CD4-positive, alpha-beta T cell treated with Interleukin-1 beta for 1 hour (primary cell): ENCODE results near the gene NRM.
"Not testable (repeated sequence)": the region's sequence is repeated elsewhere in the genome, so short reads cannot be mapped to it uniquely, and the experiment has no call there.

Source experiments
- DNase-seq, 2 donors: peaks; one replicate each; pipeline ENCODE4 v3.0.0-alpha.2; 2020 to 2022

NRM gene

DNA sequence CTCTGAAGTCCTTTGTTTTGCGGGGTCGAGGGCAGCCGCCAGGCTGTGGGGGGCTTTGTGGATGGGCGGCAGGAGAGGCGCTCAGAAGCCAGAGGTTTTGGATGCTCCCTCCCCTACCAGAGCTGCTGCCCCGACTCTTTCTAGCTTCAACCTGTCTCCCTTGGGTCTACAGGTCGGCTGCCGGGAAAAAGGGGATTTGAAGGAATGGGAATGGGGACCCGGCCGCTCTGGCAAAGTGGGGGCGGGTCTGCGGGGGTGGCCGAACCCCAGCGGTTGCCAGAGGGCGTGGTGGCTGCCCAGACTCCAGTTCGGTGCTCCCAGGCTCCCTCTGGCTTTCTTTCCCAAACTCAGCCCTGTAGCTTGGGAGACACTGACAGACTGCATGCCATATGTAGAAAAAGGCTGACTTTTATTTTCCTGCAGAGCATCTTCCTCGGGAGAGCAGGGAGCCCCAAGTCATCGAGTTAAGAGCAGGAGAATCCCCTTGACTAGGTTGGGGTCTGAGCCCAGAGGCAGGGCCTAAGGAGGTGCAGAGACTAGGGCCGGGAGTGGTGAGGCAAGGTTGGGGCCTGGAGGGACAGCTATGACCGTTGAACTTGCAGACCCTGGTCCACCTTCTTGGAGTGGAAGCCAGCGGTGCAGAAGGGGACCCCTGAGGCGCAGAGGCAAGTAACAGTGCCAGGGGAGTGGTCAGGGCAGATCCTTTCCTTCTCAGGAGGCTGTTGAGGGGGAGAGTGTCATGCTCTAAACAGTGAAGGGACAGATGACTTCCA is 2.9 kb downstream of the NRM start:
- no peak for DNase-seq

- DNase-seq: peak; percentile 79 to 90
Observed at GRCh38 chr6:30686908-30687658, 3.7 kb downstream of the NRM start.

- DNase-seq: peak; percentile 82
Observed at GRCh38 chr6:30686009-30686907, 4.5 kb downstream of the NRM start, which contains the start of gene PPP1R18. PPP1R18 (minus strand) TSS chr6:30686645; CDS start chr6:30686018, 627 bp downstream.

- DNase-seq: no peak
Observed at GRCh38 chr6:30685157-30686008, 5.4 kb downstream of the NRM start.

DNA sequence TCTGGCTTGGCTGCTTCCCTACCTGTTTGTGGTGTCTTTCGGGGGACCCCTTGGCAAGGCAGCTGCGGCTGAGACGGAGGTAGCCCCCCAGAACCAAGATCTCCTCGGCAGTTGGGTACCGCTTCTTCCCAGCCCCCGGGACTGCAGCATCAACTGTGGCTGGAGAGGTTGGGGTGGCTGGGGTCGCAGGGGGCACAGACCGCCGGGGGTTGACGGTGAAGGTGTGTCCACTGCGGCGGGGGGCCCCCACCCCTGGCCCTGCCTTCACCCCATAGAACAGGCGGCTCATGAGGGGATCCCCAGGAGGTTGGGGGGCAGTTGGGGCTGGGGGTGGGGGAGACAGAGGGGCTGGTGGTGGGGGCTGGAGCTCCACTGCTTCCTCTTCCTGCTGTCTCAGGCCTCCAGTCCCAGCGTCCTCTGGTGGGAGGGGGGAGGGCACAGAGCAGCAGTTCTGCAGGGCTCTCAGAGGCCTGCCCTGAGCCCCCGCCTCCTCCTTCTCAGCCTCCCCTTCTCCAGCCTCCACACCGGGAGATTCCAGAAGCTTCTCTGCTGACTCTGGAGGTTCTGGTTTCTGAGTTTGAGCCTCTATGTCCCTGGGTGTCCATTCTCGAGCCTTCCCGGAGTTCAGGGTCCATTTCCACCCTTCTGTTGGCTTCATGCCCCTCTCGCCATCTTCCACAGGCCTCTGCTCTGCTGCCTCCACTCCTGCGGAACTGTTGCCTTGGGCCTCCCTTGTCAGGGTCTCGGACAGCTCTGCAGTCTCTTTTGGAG is 6.2 kb downstream of the NRM start:
- DNase-seq: peak; percentile 58 to 61

DNA sequence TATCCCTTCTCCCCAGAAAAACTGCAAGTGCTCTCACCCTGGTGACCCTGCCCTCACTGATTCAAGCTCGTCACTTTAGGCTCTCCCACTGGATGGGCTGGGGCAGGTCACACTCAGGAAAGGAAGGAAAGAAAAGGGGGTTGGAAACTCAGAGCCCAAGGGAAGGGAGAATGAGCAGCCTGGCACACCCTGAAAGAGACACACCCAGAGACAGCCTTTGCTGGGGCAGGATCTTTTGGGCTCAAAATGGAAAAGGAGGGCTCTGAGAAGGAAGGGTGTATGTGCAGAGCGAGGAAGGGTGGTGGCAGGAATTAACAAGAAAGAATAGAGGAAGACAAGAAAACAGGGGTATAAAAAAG is 6.8 kb downstream of the NRM start:
- DNase-seq: no peak

- no peak for DNase-seq
Observed at GRCh38 chr6:30683183-30683979, 7.4 kb downstream of the NRM start.

GRCh38 chr6:30682143-30683117 is 8.4 kb downstream of the NRM start:
- peak; percentile 88 to 92 for DNase-seq

DNA sequence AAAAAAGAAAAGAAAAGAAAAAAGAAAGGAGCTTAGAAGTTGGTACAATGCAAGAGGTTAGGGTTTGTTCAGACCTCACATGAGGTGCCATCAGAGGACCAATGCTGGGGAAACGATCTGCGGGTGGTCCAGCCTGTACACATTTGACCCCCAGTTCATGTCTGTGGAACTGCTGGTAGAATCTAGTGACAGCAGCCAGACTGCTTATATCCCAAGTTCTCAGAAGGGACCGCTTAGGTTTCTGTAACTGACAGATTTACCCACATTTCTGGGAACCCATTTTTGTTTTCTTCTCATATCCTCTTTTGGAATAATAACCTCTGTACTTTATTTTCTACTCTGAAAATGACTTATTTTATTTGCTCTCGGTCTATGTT is 9.0 kb downstream of the NRM start:
- no peak for DNase-seq

- no peak for DNase-seq
Observed at GRCh38 chr6:30679765-30680535, 10.8 kb downstream of the NRM start.

DNA sequence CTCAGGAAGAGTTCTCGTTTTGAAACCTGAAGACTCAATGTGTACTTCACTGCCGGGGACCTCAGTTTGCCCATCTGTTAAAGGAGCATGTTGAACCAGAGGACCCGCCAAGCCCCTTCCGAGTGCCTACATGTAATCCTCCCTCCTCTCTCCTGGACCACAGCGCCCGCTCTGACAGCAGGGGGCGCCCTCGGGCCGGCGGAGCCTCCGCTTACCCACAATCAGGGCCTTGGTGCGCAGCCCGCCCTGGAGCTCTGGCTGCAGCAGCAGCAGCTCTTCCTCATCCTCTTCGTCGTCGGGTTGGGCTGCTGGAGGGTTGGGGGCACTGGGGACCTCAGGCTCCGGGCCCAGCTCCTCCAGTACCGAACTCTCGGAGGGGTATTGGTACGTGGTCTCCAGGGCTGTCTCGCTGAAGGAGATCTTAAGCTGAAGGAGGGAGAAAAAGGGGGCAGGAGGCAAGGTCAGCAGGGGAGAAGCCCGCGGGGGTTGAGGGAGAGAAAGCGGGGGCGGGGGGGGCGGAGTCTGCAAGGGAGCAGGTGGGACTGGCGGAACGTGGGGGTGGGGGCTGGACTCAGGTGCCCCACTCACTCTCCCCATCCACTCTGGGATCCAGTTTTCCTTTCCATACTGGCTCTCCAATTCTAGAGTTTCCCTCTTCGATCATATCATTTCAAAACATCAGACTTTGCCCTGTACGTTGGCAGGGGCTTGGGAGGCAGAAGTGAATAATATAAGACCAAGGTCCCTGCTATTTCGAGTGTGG is 11.6 kb downstream of the NRM start:
- DNase-seq: peak; percentile 91 to 92

DNA sequence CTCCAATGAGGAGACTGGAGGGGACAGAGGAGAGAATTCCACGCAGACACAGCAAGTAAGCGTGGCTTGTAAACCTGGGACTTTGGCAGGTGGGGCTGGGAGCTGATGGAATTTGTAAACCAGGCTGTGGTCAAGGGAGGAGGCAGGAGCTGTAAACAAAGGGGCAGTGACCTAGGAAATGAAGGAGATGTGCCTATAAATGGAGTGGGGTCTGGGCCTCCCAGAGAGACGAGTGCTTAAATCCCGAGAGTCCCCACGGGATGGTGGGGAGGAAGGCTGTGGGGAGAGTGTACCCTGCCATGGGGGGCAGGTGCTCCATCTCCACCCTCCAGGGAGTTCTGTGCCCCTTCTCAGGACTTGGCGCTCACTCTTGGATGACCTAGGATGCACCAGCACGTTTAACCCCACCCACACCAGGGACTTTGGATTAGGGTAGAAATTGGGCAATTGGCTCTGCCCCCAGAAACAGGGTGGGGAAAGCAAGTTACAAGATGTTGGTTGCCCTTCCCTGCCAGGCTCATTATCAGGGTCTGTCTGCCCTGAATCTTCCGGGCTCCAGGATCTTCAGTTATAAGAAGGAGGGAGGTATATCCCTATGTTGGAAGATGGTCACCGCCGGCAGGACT is 14.0 kb downstream of the NRM start:
- no peak for DNase-seq

DNA sequence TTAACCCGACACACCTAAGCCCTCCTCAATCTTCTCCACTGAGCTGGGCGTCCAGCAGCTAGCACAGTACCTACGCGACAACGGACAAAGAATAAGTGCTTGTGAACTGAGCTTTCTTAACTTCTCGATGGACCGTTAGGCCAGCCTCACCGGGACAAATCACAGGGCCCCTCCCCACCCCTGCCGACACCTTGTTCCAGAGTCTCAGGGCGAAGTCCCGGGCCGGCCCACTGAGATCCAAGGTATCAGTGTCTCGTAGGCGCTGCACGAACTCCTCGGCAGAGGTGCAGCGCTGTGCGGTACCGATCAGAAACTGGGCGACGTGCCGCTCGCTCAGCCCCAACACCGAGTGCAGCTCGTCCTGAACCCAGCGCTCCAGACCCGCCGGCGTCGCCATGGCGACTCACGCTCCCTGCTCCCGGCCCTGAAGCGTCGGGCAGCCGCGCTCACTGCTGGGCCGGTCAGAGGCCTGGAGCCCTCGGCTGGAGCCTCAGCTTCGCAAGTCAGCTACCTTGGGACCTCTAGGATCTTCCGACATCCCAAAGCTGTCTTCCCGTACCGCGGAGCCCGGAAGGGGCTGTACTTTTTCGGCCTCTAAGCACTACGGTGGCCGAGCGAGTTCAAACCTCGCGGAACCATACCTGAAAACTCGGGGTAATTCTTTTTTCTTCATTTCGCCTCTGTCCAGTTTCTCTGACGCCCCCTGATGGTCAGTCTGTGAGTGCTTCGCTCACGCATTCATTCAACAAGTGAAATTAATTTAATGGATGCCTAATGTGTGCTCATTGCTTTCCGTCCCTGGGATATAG is 18.1 kb downstream of the NRM start, which contains the start of gene DHX16:
Gene DHX16, minus strand, starts transcription at position 562 of the 809 bp plus-strand sequence. Its CDS starts 165 bp downstream, at position 397.
- DNase-seq: peak; percentile 91 to 94

DNA sequence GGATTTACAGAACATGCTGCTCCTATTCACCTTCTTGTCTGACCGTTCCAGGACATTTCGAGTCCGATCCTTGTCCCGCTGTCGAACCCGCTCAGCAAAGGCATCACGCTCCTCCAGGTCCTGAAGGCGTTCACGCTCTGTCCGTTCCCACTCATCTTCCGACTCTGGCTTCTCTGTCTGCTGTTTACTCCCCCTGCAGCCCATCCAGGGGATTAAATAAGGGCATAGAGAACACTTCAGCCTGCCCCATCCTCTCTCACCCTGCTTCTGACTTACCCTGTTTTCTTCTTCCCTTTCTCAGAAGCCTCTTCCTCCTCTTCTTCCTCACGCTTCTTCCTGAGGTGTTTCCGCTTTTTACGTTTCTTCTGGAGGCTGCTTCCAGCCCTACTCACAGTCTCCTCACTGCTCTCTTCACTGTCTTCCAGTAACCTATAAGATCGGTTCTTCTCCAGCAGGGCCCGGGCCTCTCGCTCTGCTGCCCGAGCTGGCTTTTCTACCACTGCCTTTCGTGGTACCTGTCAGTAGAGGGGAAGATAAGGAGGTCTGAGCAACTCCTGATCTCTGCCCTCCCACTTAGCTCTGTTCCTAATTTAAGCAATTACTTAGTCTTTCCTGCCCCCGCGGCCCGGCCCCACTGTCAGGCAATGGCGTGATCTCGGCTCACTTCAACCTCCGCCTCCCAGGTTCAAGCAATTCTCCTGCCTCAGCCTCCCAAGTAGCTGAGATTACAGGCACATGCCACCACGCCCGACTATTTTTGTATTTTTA is 19.8 kb downstream of the NRM start:
- no peak for DNase-seq

GRCh38 chr6:30666300-30666699 is 24.5 kb downstream of the NRM start:
- DNase-seq: not testable (repeated sequence)
